Measurements from ENCODE around the gene MAGI2. TPM values are rescaled to one million over a fixed set of nuclear protein-coding genes. Genes with fewer than 3 reads are reported as not detected.
"Not testable (repeated sequence)": the region's sequence is repeated elsewhere in the genome, so short reads cannot be mapped to it uniquely, and the experiment has no call there.

MAGI2 gene
- total and polyA plus RNA-seq, 2 donors from 2014 or later = 4.4 to 9.0 TPM

DNA sequence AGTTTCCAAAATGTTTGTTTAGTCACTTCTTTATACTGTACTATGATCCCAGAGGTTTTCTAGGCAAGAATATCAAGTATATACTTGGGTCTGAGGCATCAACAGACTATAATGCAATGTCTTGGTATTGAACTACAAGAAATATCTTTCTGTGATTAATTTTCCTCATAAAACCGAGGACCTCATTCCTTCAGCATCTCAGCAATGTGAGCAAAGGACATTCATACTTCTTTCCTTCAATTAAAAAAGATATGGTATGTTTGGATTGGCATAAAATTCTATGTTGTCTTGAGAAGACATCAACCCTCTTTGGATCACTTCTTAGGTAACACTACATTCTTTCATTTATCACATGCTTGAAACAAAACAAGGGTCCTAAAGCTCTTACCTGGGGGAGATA lies 1130.3 kb downstream of the MAGI2 start:
- intact Hi-C loops (cut with DNase I) = no loop called here
- DNase-seq = no peak
- no peaks in the 10 kb centered on the region for H3K4me1 ChIP-seq (ENCODE audit: control insufficient read depth in 2 of 3, insufficient read depth in 2 of 3, low read depth in 1 of 3, low read length in 3 of 3)
- no peak overlapping the region for H3K9ac ChIP-seq (ENCODE audit: low read length in 3 of 3)
- no peak overlapping the region for H3K27ac ChIP-seq (ENCODE audit: low read depth in 2 of 2, low read length in 2 of 2)
- TF ChIP-seq, protein P1, sequence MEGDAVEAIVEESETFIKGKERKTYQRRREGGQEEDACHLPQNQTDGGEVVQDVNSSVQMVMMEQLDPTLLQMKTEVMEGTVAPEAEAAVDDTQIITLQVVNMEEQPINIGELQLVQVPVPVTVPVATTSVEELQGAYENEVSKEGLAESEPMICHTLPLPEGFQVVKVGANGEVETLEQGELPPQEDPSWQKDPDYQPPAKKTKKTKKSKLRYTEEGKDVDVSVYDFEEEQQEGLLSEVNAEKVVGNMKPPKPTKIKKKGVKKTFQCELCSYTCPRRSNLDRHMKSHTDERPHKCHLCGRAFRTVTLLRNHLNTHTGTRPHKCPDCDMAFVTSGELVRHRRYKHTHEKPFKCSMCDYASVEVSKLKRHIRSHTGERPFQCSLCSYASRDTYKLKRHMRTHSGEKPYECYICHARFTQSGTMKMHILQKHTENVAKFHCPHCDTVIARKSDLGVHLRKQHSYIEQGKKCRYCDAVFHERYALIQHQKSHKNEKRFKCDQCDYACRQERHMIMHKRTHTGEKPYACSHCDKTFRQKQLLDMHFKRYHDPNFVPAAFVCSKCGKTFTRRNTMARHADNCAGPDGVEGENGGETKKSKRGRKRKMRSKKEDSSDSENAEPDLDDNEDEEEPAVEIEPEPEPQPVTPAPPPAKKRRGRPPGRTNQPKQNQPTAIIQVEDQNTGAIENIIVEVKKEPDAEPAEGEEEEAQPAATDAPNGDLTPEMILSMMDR (IDR thresholded peaks at IDR 0.05; ENCODE audit: borderline replicate concordance, extremely low read depth, insufficient read depth) = no peak
- H3K9me3 ChIP-seq (ENCODE audit: control insufficient read depth in 2 of 3, insufficient read depth in 1 of 3, low read length in 3 of 3) = no peaks in the 10 kb centered on the region
- FAIRE-seq = no peak
- no peaks in the 10 kb centered on the region for H3K27me3 ChIP-seq (ENCODE audit: control insufficient read depth, insufficient read depth, low read length)
- H3K4me3 ChIP-seq (ENCODE audit: low read length in 3 of 3) = no peak overlapping the region
- H3K36me3 ChIP-seq (ENCODE audit: control insufficient read depth in 2 of 3, insufficient read depth in 3 of 3, low read length in 3 of 3) = no peaks in the 10 kb centered on the region

DNA sequence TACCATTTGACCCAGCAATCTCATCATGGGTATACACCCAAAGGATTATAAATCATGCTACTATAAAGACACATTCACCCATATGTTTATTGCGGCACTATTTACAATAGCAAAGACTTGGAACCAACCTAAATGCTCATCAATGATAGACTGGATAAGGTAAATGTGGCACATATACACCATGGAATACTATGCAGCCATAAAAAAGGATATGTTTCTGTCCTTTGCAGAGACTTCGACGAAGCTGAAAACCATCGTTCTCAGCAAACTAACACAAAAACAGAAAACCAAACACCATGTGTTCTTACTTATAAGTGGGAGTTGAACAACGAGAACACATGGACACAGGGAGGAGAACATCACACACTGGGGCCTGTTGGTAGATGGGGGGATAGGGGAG lies 1131.2 kb downstream of the MAGI2 start:
- H3K27ac ChIP-seq (ENCODE audit: low read depth in 2 of 2, low read length in 2 of 2); intact Hi-C loops (cut with DNase I); H3K27me3 ChIP-seq (ENCODE audit: control insufficient read depth, insufficient read depth, low read length); H3K9me3 ChIP-seq (ENCODE audit: control insufficient read depth in 2 of 3, insufficient read depth in 1 of 3, low read length in 3 of 3); H3K9ac ChIP-seq (ENCODE audit: low read length in 3 of 3); H3K4me1 ChIP-seq (ENCODE audit: control insufficient read depth in 2 of 3, insufficient read depth in 2 of 3, low read depth in 1 of 3, low read length in 3 of 3); FAIRE-seq; DNase-seq; H3K36me3 ChIP-seq (ENCODE audit: control insufficient read depth in 2 of 3, insufficient read depth in 3 of 3, low read length in 3 of 3); H3K4me3 ChIP-seq (ENCODE audit: low read length in 3 of 3): not testable (repeated sequence)

DNA sequence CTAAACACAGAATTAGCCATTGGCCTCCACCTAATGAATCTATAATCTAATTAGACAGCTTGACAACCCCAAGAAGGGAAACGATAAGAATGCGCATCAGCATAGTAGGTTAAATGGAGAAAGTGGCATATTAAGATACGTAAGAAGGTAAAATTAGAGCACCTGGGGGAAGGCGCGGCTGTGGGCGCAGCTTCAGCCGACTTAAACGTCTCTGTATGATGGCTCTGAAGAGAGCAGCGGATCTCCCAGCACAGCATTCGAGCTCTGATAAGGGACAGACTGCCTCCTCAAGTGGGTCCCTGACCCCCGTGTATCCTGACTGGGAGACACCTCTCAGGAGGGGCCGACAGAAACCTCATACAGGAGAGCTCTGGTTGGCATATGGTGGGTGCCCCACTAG lies 1136.1 kb downstream of the MAGI2 start:
- Histone ChIP-seq H3K27ac (ENCODE audit: low read depth in 2 of 2, low read length in 2 of 2) (no peak overlapping the region), H3K27me3 (ENCODE audit: control insufficient read depth, insufficient read depth, low read length) (no peaks in the 10 kb centered on the region), H3K36me3 (ENCODE audit: control insufficient read depth in 2 of 3, insufficient read depth in 3 of 3, low read length in 3 of 3) (no peaks in the 10 kb centered on the region), H3K9me3 (ENCODE audit: control insufficient read depth in 2 of 3, insufficient read depth in 1 of 3, low read length in 3 of 3) (no peaks in the 10 kb centered on the region), H3K4me3 (ENCODE audit: low read length in 3 of 3) (no peak overlapping the region), H3K4me1 (ENCODE audit: control insufficient read depth in 2 of 3, insufficient read depth in 2 of 3, low read depth in 1 of 3, low read length in 3 of 3) (no peaks in the 10 kb centered on the region), H3K9ac (ENCODE audit: low read length in 3 of 3) (no peak overlapping the region)
- intact Hi-C loops (cut with DNase I) = no loop called here
- TF ChIP-seq, protein P1 (IDR thresholded peaks at IDR 0.05; ENCODE audit: borderline replicate concordance, extremely low read depth, insufficient read depth) = no peak
- FAIRE-seq (no peak), DNase-seq (no peak)

DNA sequence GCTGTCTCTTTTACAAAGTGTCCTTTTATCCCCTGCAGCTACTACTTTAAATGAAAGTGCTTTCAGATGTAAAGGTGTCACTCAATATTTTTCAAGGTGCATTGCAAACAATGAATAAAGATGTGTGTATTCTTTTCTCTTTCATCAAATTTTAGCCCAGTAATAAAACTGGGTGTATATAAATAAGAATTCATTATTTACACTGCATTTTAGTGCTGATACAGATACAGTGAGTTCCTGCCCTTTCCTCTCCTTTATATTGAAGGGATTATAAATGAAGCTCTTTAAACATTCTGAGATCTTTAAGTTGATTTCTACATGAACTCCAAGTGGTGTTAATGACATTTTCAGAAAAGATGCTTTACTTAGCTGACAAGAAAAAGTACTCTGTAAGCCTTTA lies 1137.4 kb downstream of the MAGI2 start:
- Histone ChIP-seq H3K4me3 (ENCODE audit: low read length in 3 of 3) (no peak overlapping the region), H3K27me3 (ENCODE audit: control insufficient read depth, insufficient read depth, low read length) (no peaks in the 10 kb centered on the region), H3K9ac (ENCODE audit: low read length in 3 of 3) (no peak overlapping the region), H3K4me1 (ENCODE audit: control insufficient read depth in 2 of 3, insufficient read depth in 2 of 3, low read depth in 1 of 3, low read length in 3 of 3) (no peaks in the 10 kb centered on the region), H3K36me3 (ENCODE audit: control insufficient read depth in 2 of 3, insufficient read depth in 3 of 3, low read length in 3 of 3) (no peaks in the 10 kb centered on the region), H3K9me3 (ENCODE audit: control insufficient read depth in 2 of 3, insufficient read depth in 1 of 3, low read length in 3 of 3) (no peaks in the 10 kb centered on the region), H3K27ac (ENCODE audit: low read depth in 2 of 2, low read length in 2 of 2) (no peak overlapping the region)
- TF ChIP-seq, protein P1 (IDR thresholded peaks at IDR 0.05; ENCODE audit: borderline replicate concordance, extremely low read depth, insufficient read depth) = no peak
- intact Hi-C loops (cut with DNase I) = no loop called here
- FAIRE-seq (no peak), DNase-seq (no peak)
